SK-N-SH (cell line): ENCODE measurements around the gene GIGYF1. TPM values are rescaled to one million over a fixed set of nuclear protein-coding genes. Genes with fewer than 3 reads are reported as not detected.

Source experiments
- CTCF ChIA-PET: fragments of 300-600, 350-600 bp; formaldehyde crosslinking; extraction: SDS; loops from one replicate; lab custom pipeline; 2021; lab: Yijun Ruan, JAX
- POLR2A ChIA-PET: fragments of 350-600 bp; sonication (Branson Sonifier 250); formaldehyde crosslinking; extraction: SDS; loops from one replicate; lab custom pipeline; 2020; ENCODE audit warnings: antibody characterized with exemption, inconsistent platforms; lab: Yijun Ruan, JAX
- DNase-seq: peaks from one replicate; pipeline ENCODE4 v3.0.0; 2012
- H2AFZ ChIP-seq: fragments of 200-600 bp; sonication (generic); 2 replicates; pipeline ENCODE4 v1.8.1; 2016; ENCODE audit warnings: antibody characterized with exemption, mild to moderate bottlenecking, low read depth
- H3F3A ChIP-seq: fragments of 200-600 bp; sonication (generic); replicated peaks from 2 replicates; pipeline ENCODE3; 2016; ENCODE audit warnings: antibody characterized with exemption, mild to moderate bottlenecking; ENCODE audit not compliant: insufficient read depth
- H3K27ac ChIP-seq, 2 experiments: fragments of 200-500 bp in 1 of 2; fragments of 200-600 bp in 1 of 2; sonication (Bioruptor generic) in 1 of 2; sonication (generic), shearing (Covaris generic) in 1 of 2; 2 replicates each; pipeline versions ENCODE4 v1.5.1 to v1.6.1; 2014 to 2016; ENCODE audit warnings: low read depth in 2 of 2, inconsistent platforms in 1 of 2, low read length in 1 of 2, mild to moderate bottlenecking in 1 of 2, mixed read lengths in 1 of 2
- H3K27me3 ChIP-seq: fragments of 200-600 bp; sonication (generic), shearing (Covaris generic); 2 replicates; pipeline ENCODE4 v1.6.1; 2016; ENCODE audit warnings: mixed run types; ENCODE audit not compliant: insufficient read depth
- H3K36me3 ChIP-seq, 2 experiments: fragments of 200-500 bp in 1 of 2; fragments of 200-600 bp in 1 of 2; sonication (Bioruptor generic) in 1 of 2; sonication (generic) in 1 of 2; replicated peaks in 1 of 2; 2 replicates each; pipeline versions ENCODE3 to v1.5.1; 2014 to 2016; ENCODE audit warnings: low read length in 1 of 2, mild to moderate bottlenecking in 1 of 2; ENCODE audit not compliant: insufficient read depth in 2 of 2, control insufficient read depth in 1 of 2
- H3K4me1 ChIP-seq, 2 experiments: fragments of 200-500 bp in 1 of 2; fragments of 200-600 bp in 1 of 2; sonication (Bioruptor generic) in 1 of 2; sonication (generic), shearing (Covaris generic) in 1 of 2; 2 replicates each; pipeline versions ENCODE4 v1.5.1 to v1.6.1; 2014 to 2016; ENCODE audit warnings: low read depth in 1 of 2, low read length in 1 of 2, mixed run types in 1 of 2; ENCODE audit not compliant: insufficient read depth in 2 of 2, control insufficient read depth in 1 of 2
- H3K4me2 ChIP-seq: fragments of 200-600 bp; sonication (generic), shearing (Covaris generic); 2 replicates; pipeline ENCODE4 v1.6.1; 2017; ENCODE audit warnings: mixed run types
- H3K4me3 ChIP-seq, 2 experiments: fragments of 200-500 bp in 1 of 2; fragments of 200-600 bp in 1 of 2; sonication (Bioruptor generic) in 1 of 2; sonication (generic), shearing (Covaris generic) in 1 of 2; 2 replicates each; pipeline versions ENCODE4 v1.5.1 to v1.8.1; 2014 to 2016; ENCODE audit warnings: low read depth in 2 of 2, inconsistent platforms in 1 of 2, low read length in 1 of 2, mild to moderate bottlenecking in 1 of 2, mixed read lengths in 1 of 2, moderate library complexity in 1 of 2
- H3K79me2 ChIP-seq: fragments of 200-600 bp; sonication (generic); 2 replicates; pipeline ENCODE4 v1.8.1; 2017; ENCODE audit warnings: mild to moderate bottlenecking; ENCODE audit not compliant: insufficient read depth
- H3K9ac ChIP-seq: fragments of 200-600 bp; sonication (generic); 2 replicates; pipeline ENCODE4 v1.6.1; 2017; ENCODE audit warnings: mixed run types
- H3K9me2 ChIP-seq: fragments of 200-600 bp; sonication (generic); 2 replicates; pipeline ENCODE4 v1.6.1; 2017; ENCODE audit warnings: mixed run types
- H3K9me3 ChIP-seq: fragments of 200-600 bp; sonication (generic); 2 replicates; pipeline ENCODE4 v1.6.1; 2017; ENCODE audit warnings: mixed run types, mild to moderate bottlenecking, moderate library complexity
- H4K20me1 ChIP-seq: fragments of 200-600 bp; sonication (generic); 2 replicates; pipeline ENCODE4 v1.6.1; 2017; ENCODE audit warnings: mild to moderate bottlenecking, mixed run types; ENCODE audit not compliant: insufficient read depth
- EZH2phosphoT487 ChIP-seq: fragments of 200-600 bp; sonication (generic); IDR thresholded peaks from 2 replicates; pipeline ENCODE4 v1.6.1; 2017; ENCODE audit warnings: low read depth, mixed run types, mild to moderate bottlenecking, antibody characterized with exemption, moderate library complexity, borderline replicate concordance
- FOXJ3 ChIP-seq: sonication (generic); formaldehyde crosslinking; IDR thresholded peaks from 2 replicates; pipeline ENCODE4 v1.5.1; 2020; ENCODE audit warnings: mild to moderate bottlenecking, missing genetic modification reagents
- FOXM1 ChIP-seq: IDR thresholded peaks from 2 replicates; pipeline ENCODE4 v1.4.0; 2012; ENCODE audit warnings: low read depth, mild to moderate bottlenecking
- GABPA ChIP-seq: IDR thresholded peaks from 2 replicates; pipeline ENCODE4 v1.4.0; 2012; ENCODE audit warnings: low read depth, mild to moderate bottlenecking
- GATA2 ChIP-seq: sonication (generic); formaldehyde crosslinking; IDR thresholded peaks from 2 replicates; pipeline ENCODE4 v1.5.0; 2020; ENCODE audit warnings: mild to moderate bottlenecking, missing genetic modification reagents
- JUND ChIP-seq: IDR thresholded peaks from 2 replicates; pipeline ENCODE4 v1.4.0; 2012
- MAX ChIP-seq: IDR thresholded peaks from 2 replicates; pipeline ENCODE4 v1.4.0; 2012; ENCODE audit warnings: low read depth
- MEF2A ChIP-seq: IDR thresholded peaks from 2 replicates; pipeline ENCODE4 v1.4.0; 2012; ENCODE audit warnings: low read depth, borderline replicate concordance
- MXI1 ChIP-seq: IDR thresholded peaks from 2 replicates; pipeline ENCODE4 v1.6.1; 2012; ENCODE audit warnings: mild to moderate bottlenecking, low read depth, low read length, improper control_type of control experiment
- NRF1 ChIP-seq: IDR thresholded peaks from 2 replicates; pipeline ENCODE4 v1.6.1; 2012; ENCODE audit warnings: low read depth, mild to moderate bottlenecking, low read length
- POLR2AphosphoS5 ChIP-seq: IDR thresholded peaks from 2 replicates; pipeline ENCODE4 v1.6.1; 2012; ENCODE audit warnings: low read depth, low read length
- REST ChIP-seq: IDR thresholded peaks from 2 replicates; pipeline ENCODE4 v1.6.1; 2012; ENCODE audit warnings: mild to moderate bottlenecking, low read depth, low read length, moderate library complexity
- RXRA ChIP-seq: IDR thresholded peaks from 2 replicates; pipeline ENCODE4 v1.4.0; 2012; ENCODE audit warnings: low read depth, mild to moderate bottlenecking, borderline replicate concordance
- TAF1 ChIP-seq: IDR thresholded peaks from 2 replicates; pipeline ENCODE4 v1.6.1; 2012; ENCODE audit warnings: low read depth, mild to moderate bottlenecking, low read length, moderate library complexity, borderline replicate concordance
- TCF12 ChIP-seq: IDR thresholded peaks from 2 replicates; pipeline ENCODE4 v1.4.0; 2012
- USF1 ChIP-seq: IDR thresholded peaks from 2 replicates; pipeline ENCODE4 v1.4.0; 2012; ENCODE audit warnings: low read depth, borderline replicate concordance
- WGBS: methylation state at CpG from one replicate; pipeline ENCODE4 v1.1.6; 2017; ENCODE audit warnings: low lambda C conversion rate; 5-methylcytosine and 5-hydroxymethylcytosine counted together
- polyA plus RNA-seq, 3 experiments: library from polyadenylated mRNA; depleted of rRNA; stranded (reverse); fragments of >200 nt; gene quantifications; 2 replicates each; pipeline ENCODE4 v1.2.3, GENCODE V29; 2012

The GIGYF1 gene
- polyA plus RNA-seq, 1 of the 3 experiments (the other 2 are of a cell fraction) = 19.4 TPM

GRCh38 chr7:100687261-100687660, 6.8 kb downstream of the GIGYF1 start:
- H3K36me3 ChIP-seq = peaks cover 13 to 72% of the 10 kb centered on the region in 2 experiments
- WGBS = 95% methylated on average over 21 of the region's 22 CpGs

More at GRCh38 chr7:100687261-100687660, 6.8 kb downstream of the GIGYF1 start:
- H3K4me1 ChIP-seq = peaks cover 11 to 15% of the 10 kb centered on the region in 2 experiments
- no peak for DNase-seq
- TF ChIP-seq USF1 (no peak), MEF2A (no peak), TAF1 (no peak), FOXJ3 (no peak), GABPA (no peak), JUND (no peak), RXRA (no peak), FOXM1 (no peak), GATA2 (CRISPR knock-in tag) (no peak), REST (no peak), POLR2AphosphoS5 (no peak), MAX (no peak), NRF1 (no peak), TCF12 (no peak), EZH2phosphoT487 (no peak), MXI1 (no peak)
- no peak overlapping the region for H3K4me2 ChIP-seq
- no peaks in the 10 kb centered on the region for H3K9me2 ChIP-seq
- H3F3A ChIP-seq = peaks cover 13% of the 10 kb centered on the region
- no peak overlapping the region for H2AFZ ChIP-seq
- no peak overlapping the region for H3K9ac ChIP-seq
- no peaks in the 10 kb centered on the region for H3K27me3 ChIP-seq
- H4K20me1 ChIP-seq = peaks cover 48% of the 10 kb centered on the region
- H3K79me2 ChIP-seq = peaks cover 41% of the 10 kb centered on the region
- H3K27ac ChIP-seq = no peak overlapping the region
- H3K4me3 ChIP-seq = no peak overlapping the region
- no peaks in the 10 kb centered on the region for H3K9me3 ChIP-seq
- ChIA-PET POLR2A (no interaction called here), CTCF (interaction anchor here (8.3 to 11.0 kb wide), 3 partner anchors 17 to 124 kb away, joined by 108 to 147 read pairs (median 119); partner anchors contain the start of genes MOSPD3 and POP7)
